ENCODE measurements around the gene PSD4.

The PSD4 gene

DNA sequence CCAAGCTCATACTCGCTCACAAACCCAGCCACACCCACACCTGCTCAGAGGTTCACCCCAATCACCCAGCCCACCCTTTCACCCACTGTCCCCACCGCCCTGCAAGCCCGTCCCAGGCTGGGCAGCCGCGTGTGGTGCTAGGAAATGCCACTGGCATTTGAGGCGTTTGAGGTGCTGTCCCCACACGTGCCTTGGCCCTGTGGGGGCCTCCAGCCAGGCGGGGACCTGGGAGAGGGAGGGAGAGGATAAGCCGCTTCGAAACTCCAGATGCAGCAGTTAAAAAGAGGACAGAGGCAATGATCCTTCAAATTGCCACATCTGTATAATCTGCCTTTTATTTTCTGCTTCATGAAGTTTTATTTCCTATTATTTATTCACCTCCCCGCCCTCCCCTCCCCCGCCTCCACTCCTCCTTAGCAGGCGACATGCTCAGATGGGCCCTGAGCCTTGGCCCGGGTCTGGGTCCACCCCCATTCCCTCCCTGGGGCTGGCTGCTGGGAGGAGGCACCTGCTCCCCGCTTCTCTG, 35.9 kb downstream of the PSD4 start:
- TF ChIP-seq, protein P1, sequence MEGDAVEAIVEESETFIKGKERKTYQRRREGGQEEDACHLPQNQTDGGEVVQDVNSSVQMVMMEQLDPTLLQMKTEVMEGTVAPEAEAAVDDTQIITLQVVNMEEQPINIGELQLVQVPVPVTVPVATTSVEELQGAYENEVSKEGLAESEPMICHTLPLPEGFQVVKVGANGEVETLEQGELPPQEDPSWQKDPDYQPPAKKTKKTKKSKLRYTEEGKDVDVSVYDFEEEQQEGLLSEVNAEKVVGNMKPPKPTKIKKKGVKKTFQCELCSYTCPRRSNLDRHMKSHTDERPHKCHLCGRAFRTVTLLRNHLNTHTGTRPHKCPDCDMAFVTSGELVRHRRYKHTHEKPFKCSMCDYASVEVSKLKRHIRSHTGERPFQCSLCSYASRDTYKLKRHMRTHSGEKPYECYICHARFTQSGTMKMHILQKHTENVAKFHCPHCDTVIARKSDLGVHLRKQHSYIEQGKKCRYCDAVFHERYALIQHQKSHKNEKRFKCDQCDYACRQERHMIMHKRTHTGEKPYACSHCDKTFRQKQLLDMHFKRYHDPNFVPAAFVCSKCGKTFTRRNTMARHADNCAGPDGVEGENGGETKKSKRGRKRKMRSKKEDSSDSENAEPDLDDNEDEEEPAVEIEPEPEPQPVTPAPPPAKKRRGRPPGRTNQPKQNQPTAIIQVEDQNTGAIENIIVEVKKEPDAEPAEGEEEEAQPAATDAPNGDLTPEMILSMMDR (conservative IDR thresholded peaks at IDR 0.05; ENCODE audit: low read depth, low read length) = no peak
- Histone ChIP-seq H3K79me2 (ENCODE audit: insufficient read depth, low read depth) (no peaks in the 10 kb centered on the region), H2AFZ (ENCODE audit: low read depth) (no peak overlapping the region), H3K27ac (no peak overlapping the region), H3K4me1 (ENCODE audit: low read depth, poor library complexity, severe bottlenecking) (no peaks in the 10 kb centered on the region), H4K20me1 (ENCODE audit: insufficient read depth) (no peaks in the 10 kb centered on the region), H3K4me2 (no peak overlapping the region), H3K9ac (no peak overlapping the region), H3K36me3 (ENCODE audit: insufficient read depth) (no peaks in the 10 kb centered on the region), H3K4me3 (IDR thresholded peaks at IDR 0.05; ENCODE audit: insufficient read depth, low read depth, low read length) (no peak overlapping the region), H3K27me3 (ENCODE audit: insufficient read depth, low read depth) (no peaks in the 10 kb centered on the region)

DNA sequence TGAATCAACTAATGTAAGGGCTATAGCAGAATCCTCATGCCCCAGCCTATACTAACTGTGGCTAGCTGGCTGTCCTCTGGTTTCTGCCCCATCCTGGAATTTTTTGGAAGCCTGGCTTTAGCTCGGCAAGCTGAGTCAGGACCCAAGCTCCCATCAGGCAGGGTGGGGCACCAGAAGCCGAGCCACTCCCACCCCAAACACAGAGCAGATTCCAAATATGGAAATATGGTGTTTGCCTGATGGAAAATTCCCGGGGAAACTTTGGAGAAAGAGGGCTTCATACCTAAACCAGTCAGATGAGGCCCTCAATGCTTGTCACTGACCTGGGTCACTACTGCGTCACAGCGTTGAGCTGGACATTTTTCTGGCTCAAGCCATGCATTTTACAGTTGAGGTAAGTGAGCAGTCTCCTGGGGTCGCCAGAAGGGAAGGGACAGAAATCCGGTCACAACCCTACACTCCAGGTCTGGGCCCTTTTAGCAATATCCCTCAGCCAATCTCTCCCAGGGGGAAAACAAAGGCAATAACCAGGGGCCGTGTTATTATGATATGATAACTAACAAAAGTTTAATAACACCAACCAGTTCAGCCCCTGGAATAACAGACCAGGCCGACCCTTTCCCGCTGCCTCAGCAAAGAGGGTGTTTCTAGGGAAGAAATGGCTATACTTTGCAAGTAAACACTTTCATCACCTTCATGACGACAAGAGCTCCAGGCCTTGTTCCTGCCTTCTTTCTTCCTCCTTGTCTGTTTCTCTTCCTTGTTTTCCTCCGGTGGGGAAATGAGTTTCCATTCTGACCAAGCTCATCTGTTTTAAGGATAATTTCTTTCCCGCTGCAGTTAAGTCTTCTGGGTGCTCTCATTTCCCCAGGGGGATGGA, 37.7 kb downstream of the PSD4 start:
- no peak overlapping the region for H3K9ac ChIP-seq
- no peaks in the 10 kb centered on the region for H3K36me3 ChIP-seq (ENCODE audit: insufficient read depth)

DNA sequence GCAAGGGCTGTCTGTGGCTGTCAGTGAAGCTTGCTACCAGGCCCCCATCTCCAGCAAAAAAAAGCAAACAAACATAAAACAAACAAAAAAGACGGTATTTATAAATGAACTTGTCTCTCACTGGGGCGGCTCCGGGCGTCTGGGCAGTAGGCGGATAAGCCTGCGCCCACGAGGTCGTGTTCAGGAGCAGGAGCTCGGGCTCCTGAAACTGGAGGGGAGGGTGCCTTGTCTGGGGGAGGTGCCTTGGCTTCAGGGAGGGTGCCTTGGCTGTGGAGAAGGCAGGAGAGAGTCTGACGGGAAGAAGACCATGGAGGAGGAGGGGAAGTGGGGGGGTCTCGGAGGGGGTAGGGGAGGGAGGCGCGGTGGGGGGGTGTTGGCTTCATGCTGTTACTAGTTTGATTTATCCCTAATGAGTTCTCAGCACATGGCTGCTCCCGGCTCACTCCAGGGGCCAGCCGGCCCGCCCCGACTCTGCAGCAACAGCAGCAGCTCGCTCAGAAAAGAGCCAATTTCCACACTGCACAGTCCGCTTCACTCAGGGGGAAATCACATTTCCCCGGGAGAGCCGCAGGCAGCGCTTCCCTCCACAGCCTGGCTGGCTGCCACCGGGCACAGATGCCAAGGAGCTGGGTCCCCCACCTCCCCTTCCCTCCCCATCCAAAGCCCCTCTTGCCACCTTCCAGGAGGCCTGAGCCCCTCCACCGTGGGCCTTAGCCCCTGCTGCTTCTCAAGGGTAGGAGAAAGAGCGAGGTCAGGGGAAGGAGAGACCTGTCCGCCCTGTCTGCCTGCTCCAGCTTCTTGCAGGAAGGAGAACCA, 38.7 kb downstream of the PSD4 start:
- H3K36me3 ChIP-seq (ENCODE audit: insufficient read depth) = no peaks in the 10 kb centered on the region
- no peaks in the 10 kb centered on the region for H4K20me1 ChIP-seq (ENCODE audit: insufficient read depth)
- no peaks in the 10 kb centered on the region for H3K27me3 ChIP-seq (ENCODE audit: insufficient read depth, low read depth)
- H3K4me3 ChIP-seq (IDR thresholded peaks at IDR 0.05; ENCODE audit: insufficient read depth, low read depth, low read length) = no peak overlapping the region
- H3K4me2 ChIP-seq = no peak overlapping the region
- no peak overlapping the region for H3K9ac ChIP-seq
- no peaks in the 10 kb centered on the region for H3K4me1 ChIP-seq (ENCODE audit: low read depth, poor library complexity, severe bottlenecking)
- TF ChIP-seq, protein P1 (conservative IDR thresholded peaks at IDR 0.05; ENCODE audit: low read depth, low read length) = no peak
- H3K27ac ChIP-seq = no peak overlapping the region
- H3K79me2 ChIP-seq (ENCODE audit: insufficient read depth, low read depth) = no peaks in the 10 kb centered on the region
- H2AFZ ChIP-seq (ENCODE audit: low read depth) = no peak overlapping the region

More for the DNA sequence above, 37.7 kb downstream of the PSD4 start:
- Histone ChIP-seq H3K27me3 (ENCODE audit: insufficient read depth, low read depth) (no peaks in the 10 kb centered on the region), H3K4me3 (IDR thresholded peaks at IDR 0.05; ENCODE audit: insufficient read depth, low read depth, low read length) (no peak overlapping the region), H2AFZ (ENCODE audit: low read depth) (no peak overlapping the region), H3K79me2 (ENCODE audit: insufficient read depth, low read depth) (no peaks in the 10 kb centered on the region), H3K27ac (no peak overlapping the region), H3K4me1 (ENCODE audit: low read depth, poor library complexity, severe bottlenecking) (no peaks in the 10 kb centered on the region), H3K4me2 (no peak overlapping the region), H4K20me1 (ENCODE audit: insufficient read depth) (no peaks in the 10 kb centered on the region)
- TF ChIP-seq, protein P1 (conservative IDR thresholded peaks at IDR 0.05; ENCODE audit: low read depth, low read length) = no peak

DNA sequence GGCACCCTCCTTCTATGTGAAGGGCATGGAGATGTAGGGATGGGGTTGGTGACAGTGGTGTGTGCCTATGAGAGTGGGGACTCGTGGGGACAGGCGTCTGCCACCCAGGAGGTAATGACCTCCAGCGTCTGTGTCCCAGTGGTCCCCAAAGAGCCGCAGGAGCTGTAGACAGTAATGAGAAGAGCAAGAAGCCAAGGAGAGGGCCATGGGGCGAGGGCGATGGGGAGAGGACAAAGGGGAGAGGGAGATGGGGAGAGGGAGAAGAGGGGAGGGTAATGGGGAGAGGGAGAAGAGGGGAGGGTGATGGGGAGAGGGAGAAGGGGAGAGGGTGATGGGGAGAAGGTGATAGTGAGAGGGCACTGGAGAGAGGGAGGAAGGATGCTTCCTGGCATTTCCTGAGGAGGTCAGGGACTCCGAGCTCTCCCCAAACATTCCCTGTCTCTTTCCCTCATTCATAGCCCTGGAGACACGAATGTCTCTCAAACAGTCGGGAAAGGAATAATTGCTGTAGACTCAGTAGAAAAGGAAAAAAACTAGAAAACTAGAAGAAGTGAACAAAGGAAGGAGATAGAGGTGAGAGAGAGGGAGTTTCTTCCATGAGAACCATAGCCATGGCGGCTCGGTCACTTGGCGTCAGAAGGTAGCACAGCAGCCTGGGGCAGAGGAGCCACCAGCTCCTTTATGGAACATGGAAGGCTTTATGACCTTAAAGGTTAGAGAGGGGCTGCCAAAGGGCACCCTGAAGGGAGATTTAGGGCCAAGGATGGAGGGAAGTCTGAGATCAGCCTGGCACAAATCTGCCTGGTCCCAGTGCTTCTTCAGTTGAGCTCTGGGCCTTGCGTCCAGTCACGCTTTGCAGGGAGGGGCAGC, 39.5 kb downstream of the PSD4 start:
- no peak overlapping the region for H3K4me3 ChIP-seq (IDR thresholded peaks at IDR 0.05; ENCODE audit: insufficient read depth, low read depth, low read length)
- no peak overlapping the region for H3K4me2 ChIP-seq
- no peaks in the 10 kb centered on the region for H3K79me2 ChIP-seq (ENCODE audit: insufficient read depth, low read depth)
- H3K36me3 ChIP-seq (ENCODE audit: insufficient read depth) = no peaks in the 10 kb centered on the region
- no peak overlapping the region for H2AFZ ChIP-seq (ENCODE audit: low read depth)
- no peak overlapping the region for H3K9ac ChIP-seq
- no peaks in the 10 kb centered on the region for H3K4me1 ChIP-seq (ENCODE audit: low read depth, poor library complexity, severe bottlenecking)
- H3K27me3 ChIP-seq (ENCODE audit: insufficient read depth, low read depth) = no peaks in the 10 kb centered on the region
- no peak overlapping the region for H3K27ac ChIP-seq
- TF ChIP-seq, protein P1 (conservative IDR thresholded peaks at IDR 0.05; ENCODE audit: low read depth, low read length) = no peak
- no peaks in the 10 kb centered on the region for H4K20me1 ChIP-seq (ENCODE audit: insufficient read depth)

All from KMS-11 (cell line).